ENCODE data around the gene FARP1.

The FARP1 gene

GRCh38 chr13:98305670-98306069 lies 162.8 kb downstream of the FARP1 start:
- Histone ChIP-seq H3K36me3 (ENCODE audit: insufficient read depth) (no peaks in the 10 kb centered on the region), H3K4me2 (no peak overlapping the region), H3K79me2 (ENCODE audit: insufficient read depth, low read depth) (no peaks in the 10 kb centered on the region), H3K27me3 (ENCODE audit: insufficient read depth, low read depth) (no peaks in the 10 kb centered on the region), H3K9ac (no peak overlapping the region), H4K20me1 (ENCODE audit: insufficient read depth) (no peaks in the 10 kb centered on the region), H3K4me1 (ENCODE audit: low read depth, poor library complexity, severe bottlenecking) (no peaks in the 10 kb centered on the region), H3K4me3 (IDR thresholded peaks at IDR 0.05; ENCODE audit: insufficient read depth, low read depth, low read length) (no peak overlapping the region), H2AFZ (ENCODE audit: low read depth) (no peak overlapping the region), H3K27ac (no peak overlapping the region)
- no peak for TF ChIP-seq CTCF (conservative IDR thresholded peaks at IDR 0.05; ENCODE audit: low read depth, low read length)

GRCh38 chr13:98307463-98308085 lies 164.7 kb downstream of the FARP1 start:
- Histone ChIP-seq H3K4me2 (no peak overlapping the region), H3K36me3 (ENCODE audit: insufficient read depth) (no peaks in the 10 kb centered on the region), H3K4me3 (IDR thresholded peaks at IDR 0.05; ENCODE audit: insufficient read depth, low read depth, low read length) (no peak overlapping the region), H2AFZ (ENCODE audit: low read depth) (no peak overlapping the region), H3K79me2 (ENCODE audit: insufficient read depth, low read depth) (no peaks in the 10 kb centered on the region), H4K20me1 (ENCODE audit: insufficient read depth) (no peaks in the 10 kb centered on the region), H3K9ac (no peak overlapping the region), H3K27me3 (ENCODE audit: insufficient read depth, low read depth) (no peaks in the 10 kb centered on the region), H3K4me1 (ENCODE audit: low read depth, poor library complexity, severe bottlenecking) (no peaks in the 10 kb centered on the region), H3K27ac (no peak overlapping the region)
- no peak for TF ChIP-seq CTCF (conservative IDR thresholded peaks at IDR 0.05; ENCODE audit: low read depth, low read length)

- H3K36me3 ChIP-seq (ENCODE audit: insufficient read depth) = no peaks in the 10 kb centered on the region
- H3K4me2 ChIP-seq = no peak overlapping the region
- no peak overlapping the region for H3K27ac ChIP-seq
- no peak overlapping the region for H3K9ac ChIP-seq
- no peaks in the 10 kb centered on the region for H3K79me2 ChIP-seq (ENCODE audit: insufficient read depth, low read depth)
- H3K27me3 ChIP-seq (ENCODE audit: insufficient read depth, low read depth) = no peaks in the 10 kb centered on the region
- H3K4me1 ChIP-seq (ENCODE audit: low read depth, poor library complexity, severe bottlenecking) = no peaks in the 10 kb centered on the region
- no peak overlapping the region for H2AFZ ChIP-seq (ENCODE audit: low read depth)
- H4K20me1 ChIP-seq (ENCODE audit: insufficient read depth) = no peaks in the 10 kb centered on the region
- TF ChIP-seq CTCF (conservative IDR thresholded peaks at IDR 0.05; ENCODE audit: low read depth, low read length) = no peak
- H3K4me3 ChIP-seq (IDR thresholded peaks at IDR 0.05; ENCODE audit: insufficient read depth, low read depth, low read length) = no peak overlapping the region
These were observed 165.4 kb downstream of the FARP1 start for GRCh38 chr13:98308086-98308911.

- H3K9ac ChIP-seq = no peak overlapping the region
- no peak for TF ChIP-seq CTCF (conservative IDR thresholded peaks at IDR 0.05; ENCODE audit: low read depth, low read length)
- H3K4me2 ChIP-seq = no peak overlapping the region
These were observed 166.9 kb downstream of the FARP1 start for GRCh38 chr13:98309569-98310335.

More at GRCh38 chr13:98309569-98310335, 166.9 kb downstream of the FARP1 start:
- H3K36me3 ChIP-seq (ENCODE audit: insufficient read depth) = no peaks in the 10 kb centered on the region
- H3K79me2 ChIP-seq (ENCODE audit: insufficient read depth, low read depth) = no peaks in the 10 kb centered on the region
- no peak overlapping the region for H2AFZ ChIP-seq (ENCODE audit: low read depth)
- no peaks in the 10 kb centered on the region for H4K20me1 ChIP-seq (ENCODE audit: insufficient read depth)
- H3K27me3 ChIP-seq (ENCODE audit: insufficient read depth, low read depth) = no peaks in the 10 kb centered on the region
- no peaks in the 10 kb centered on the region for H3K4me1 ChIP-seq (ENCODE audit: low read depth, poor library complexity, severe bottlenecking)
- no peak overlapping the region for H3K4me3 ChIP-seq (IDR thresholded peaks at IDR 0.05; ENCODE audit: insufficient read depth, low read depth, low read length)
- H3K27ac ChIP-seq = no peak overlapping the region
